GM18868 (cell line): ENCODE measurements around the gene ADIG.

Source experiments
- ATAC-seq: cut with Tn5 transposase; IDR thresholded peaks from one replicate; pipeline ENCODE4 v1.9.1; 2021; ENCODE audit warnings: mild to moderate bottlenecking, moderate library complexity; ENCODE audit not compliant: unreplicated experiment

Gene ADIG

GRCh38 chr20:38581013-38581412 is at the start of gene ADIG:
Gene ADIG (plus strand): TSS chr20:38581197. CDS start chr20:38581251, 54 bp downstream.
- no peak for ATAC-seq

DNA sequence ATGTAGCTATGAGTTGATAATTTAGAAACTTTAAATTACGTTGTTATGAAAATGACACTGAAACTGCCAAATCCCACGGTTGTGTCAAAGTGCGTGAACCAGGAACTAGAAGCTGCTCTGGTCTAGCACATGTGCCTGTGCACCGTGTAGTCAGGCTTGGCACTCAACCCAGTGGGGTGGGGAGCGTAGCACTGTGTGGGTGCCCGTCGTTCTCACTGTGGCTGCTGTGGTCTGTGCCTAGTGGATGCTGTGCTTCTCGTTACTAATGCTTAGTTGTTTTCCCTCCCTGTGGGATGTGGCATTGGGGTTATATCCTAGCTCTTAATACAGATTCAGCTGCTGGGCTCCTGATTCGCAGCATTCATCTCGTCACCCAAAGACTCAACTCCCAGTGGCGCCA is 46.2 kb upstream of the ADIG start:
- no peak for ATAC-seq

DNA sequence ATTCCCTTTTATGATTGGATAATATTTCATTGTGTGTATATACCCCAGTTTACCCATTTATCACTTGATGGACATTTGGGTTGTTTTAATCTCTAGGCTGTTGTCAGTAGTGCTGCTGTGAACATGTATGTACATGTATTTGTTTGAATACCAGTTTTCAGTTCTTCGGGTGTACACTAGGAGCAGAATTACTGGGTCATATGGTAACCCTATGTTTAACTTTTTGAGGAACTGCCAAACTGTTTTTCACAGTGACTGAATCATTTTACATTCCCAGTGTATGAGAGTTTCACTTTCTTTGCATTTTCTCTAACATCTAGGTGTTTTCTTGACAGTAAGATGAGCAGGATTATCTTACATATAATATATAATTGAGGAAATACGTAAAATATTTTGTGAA is 44.7 kb upstream of the ADIG start:
- no peak for ATAC-seq

DNA sequence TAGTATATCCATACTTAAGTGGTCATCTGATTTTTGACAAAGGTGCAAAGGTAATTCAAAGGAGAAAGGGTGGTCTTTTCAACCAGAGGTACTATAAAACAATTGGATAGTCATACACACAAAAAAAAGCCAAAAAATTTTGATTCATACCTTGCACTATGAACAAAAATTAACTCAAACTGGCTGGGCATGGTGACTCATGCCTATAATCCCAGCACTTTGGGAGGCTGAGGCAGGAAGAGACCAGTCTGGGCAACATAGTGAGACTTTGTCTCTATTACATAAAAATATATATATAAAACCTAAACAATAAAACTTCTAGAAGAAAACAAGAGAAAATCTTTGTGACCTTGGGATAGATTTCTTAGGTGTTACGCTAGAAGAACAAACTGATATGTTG is 43.8 kb upstream of the ADIG start:
- ATAC-seq = no peak

DNA sequence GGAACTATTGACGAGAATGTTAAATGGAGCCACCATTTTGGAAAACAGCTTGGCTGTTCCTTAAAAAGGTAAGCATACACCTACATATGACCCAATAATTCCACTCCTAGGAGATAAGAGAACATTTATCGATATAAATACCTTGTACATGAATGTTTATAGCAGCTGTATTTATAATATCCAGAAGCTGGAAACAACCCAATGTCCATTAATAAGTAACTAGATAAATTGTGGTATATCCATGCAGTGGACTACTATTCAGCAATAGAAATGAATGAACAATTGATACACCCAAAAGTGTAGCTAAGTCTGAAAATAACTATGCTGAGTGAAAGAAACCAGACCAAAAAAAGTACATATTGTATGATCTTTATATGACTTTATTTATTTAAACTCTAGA is 42.2 kb upstream of the ADIG start:
- no peak for ATAC-seq

- no peak for ATAC-seq
Measured at GRCh38 chr20:38543014-38543906, 37.7 kb upstream of the ADIG start.

GRCh38 chr20:38545771-38546170 is 35.2 kb upstream of the ADIG start:
- ATAC-seq = no peak

DNA sequence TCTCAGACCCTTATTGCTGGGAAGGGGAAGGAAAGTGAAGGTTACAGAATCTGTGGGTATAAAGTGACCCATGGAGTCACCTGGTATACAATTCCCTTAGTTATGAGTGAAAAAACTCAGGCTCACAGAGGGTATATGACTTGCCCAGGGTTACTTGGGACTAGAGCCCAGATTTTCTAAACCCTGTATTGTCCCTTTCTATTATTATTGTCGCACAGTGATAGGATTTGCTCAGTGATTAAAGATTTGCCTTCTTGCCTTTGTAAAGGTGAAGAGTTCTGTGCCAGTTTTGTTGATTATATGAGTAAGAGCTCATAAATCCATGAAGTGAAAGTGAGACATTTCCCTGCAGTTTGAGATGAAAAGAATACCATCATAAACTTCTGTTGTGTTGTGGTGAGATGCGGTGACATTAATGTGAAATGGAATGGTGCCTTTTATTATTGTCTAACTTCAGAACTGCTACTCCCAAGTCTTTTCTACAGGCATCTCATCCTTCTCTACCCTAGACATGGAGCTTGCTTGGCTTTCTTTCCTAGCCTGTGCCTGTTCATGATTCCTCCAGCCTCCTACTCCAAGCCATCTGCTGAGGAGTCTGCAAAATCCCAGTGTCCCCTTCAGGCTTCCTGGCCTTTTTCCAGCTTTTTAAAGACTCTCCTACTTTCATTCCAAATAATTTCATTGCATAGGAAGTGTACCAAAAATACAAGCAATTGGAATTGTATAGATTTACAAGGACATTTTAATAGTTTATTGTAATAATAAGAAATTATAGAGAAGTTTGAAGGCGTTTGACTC is 33.5 kb upstream of the ADIG start:
- ATAC-seq = no peak

- no peak for ATAC-seq
Measured at GRCh38 chr20:38548356-38549083, 32.5 kb upstream of the ADIG start.

DNA sequence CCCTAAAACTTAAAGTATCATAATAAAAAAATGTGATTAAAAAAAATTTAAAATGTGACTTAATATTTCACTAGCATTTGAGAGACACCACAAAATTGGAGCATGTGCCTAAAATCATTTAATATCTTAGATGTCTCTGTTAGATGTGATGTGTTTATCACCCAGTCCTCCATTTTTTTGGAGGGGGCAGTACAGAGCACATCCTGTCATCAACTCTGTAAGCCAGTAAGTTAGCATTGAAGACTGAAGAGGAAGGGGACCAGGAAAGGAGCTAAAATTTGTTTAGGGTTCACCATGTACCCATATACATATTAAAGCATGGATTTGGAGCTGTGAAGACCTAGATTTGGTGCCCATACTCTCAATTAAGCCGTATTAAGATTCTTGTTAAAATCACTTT is 30.7 kb upstream of the ADIG start:
- ATAC-seq = no peak

- ATAC-seq = no peak
Measured at GRCh38 chr20:38551056-38551626, 29.9 kb upstream of the ADIG start.

DNA sequence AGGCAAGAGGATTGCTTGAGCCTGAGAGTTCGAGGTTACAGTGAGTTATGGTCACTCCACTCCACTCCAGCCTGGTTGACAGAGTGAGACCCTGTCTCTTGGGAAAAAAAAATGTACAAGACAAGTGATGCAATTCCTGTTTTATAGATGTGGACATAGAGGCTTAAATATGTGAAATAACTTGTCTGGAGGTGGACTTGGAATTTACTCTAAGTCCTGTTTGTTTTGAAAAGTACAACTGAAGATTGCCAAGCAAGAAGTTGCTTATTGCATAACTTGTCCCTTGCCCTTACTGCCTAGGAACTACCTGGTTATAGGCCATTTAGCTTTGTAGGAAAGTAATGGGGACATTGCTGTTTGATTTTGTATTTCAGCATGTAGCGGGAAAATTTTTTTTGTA is 26.0 kb upstream of the ADIG start:
- no peak for ATAC-seq

GRCh38 chr20:38555395-38555794 is 25.6 kb upstream of the ADIG start:
- no peak for ATAC-seq

GRCh38 chr20:38557174-38557573 is 23.8 kb upstream of the ADIG start:
- no peak for ATAC-seq

- no peak for ATAC-seq
Measured at GRCh38 chr20:38558596-38559360, 22.2 kb upstream of the ADIG start.

DNA sequence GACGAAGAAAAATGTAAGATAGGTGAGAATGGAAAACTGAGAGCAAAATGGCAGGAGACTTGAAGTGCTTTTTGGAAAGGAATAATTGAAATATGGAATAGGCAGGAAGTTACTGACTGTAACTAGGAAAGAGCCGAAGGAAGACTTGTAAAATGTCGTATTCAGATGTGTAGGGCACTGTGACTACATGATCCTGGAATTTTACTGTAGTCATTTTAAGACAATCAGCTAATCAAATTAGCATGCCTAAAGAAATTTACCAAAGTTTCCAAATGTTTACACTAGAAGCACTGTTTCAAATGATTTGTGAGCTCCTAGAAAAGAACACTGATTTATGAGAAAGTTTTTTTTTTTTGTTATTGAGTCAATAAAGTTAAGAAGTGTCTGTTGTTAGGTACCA is 21.2 kb upstream of the ADIG start:
- no peak for ATAC-seq

GRCh38 chr20:38563802-38564431 is 17.1 kb upstream of the ADIG start:
- ATAC-seq = no peak

DNA sequence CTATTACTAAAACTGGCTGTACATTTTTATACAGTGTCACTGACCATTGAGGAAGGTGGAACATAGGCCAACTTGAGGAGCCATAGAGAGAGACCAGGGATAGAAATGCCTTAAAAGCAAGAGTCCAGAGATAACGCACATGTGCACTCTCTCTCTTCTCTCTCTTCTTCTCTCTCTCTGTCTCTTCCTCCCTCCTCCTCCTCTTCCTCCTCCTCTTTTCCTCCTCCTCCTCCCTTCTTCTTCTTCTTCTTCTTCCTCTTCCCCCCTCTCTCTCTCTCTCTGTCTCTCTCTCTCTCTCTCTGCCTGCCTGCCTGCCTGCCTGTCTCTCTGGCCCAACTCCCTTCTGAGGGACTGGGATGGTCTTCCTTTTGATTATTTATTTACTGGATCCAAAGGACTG is 16.3 kb upstream of the ADIG start:
- no peak for ATAC-seq

DNA sequence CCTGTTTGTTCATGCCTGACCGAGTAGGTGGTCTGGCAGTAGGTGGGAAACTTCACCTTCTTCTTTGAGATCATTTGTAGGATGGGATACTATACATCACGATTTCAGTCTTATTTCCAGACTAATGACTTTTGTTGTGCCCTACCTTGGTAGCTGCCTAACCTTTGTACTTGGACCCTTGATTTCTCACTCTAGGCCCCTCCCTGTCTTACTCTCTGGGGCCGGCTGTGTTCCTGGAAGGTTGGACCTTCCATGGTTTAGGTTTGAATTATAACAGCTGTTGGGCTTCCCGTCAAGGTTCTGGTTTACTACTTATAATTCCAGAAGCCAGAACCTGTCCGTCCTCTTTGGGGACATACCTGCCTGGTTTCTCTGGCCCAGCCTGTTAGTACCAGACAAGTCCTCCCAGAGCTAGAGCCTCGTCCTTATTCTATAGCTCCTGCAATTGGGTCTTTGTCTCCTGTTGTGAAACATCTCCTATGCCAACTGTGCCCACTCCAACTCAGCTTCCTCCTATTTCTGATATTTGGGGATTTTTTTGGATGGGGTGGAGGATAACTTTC is 14.9 kb upstream of the ADIG start:
- ATAC-seq = no peak
